ENCODE results near the gene ZNRD2. TPM values are rescaled to one million over a fixed set of nuclear protein-coding genes. Genes with fewer than 3 reads are reported as not detected.

The ZNRD2 gene
- total and polyA plus RNA-seq, 2 of the 8 experiments (the other 6 are each of a cell fraction or from before 2014, with no cell fraction given): 53.4 to 125 TPM

GRCh38 chr11:65524741-65525545 is 45.3 kb upstream of the ZNRD2 start, which contains the start of gene SCYL1:
SCYL1 (plus strand) TSS chr11:65525083; CDS start chr11:65525154, 71 bp downstream.
- peaks cover 0 to 13% of the 10 kb centered on the region in 2 experiments for H4K20me1 ChIP-seq (replicated peaks in 1 of 2; ENCODE audit: control insufficient read depth in 1 of 2, insufficient read depth in 2 of 2, low read length in 2 of 2)
- peak within 1 kb of the TSS; percentile 94 for H2AFZ ChIP-seq (ENCODE audit: low read length)
- TF ChIP-seq POLR2A (IDR thresholded peaks at IDR 0.05; ENCODE audit: control extremely low read depth in 1 of 2, low read depth in 2 of 2, low read length in 2 of 2) (peak in 1 of 2 experiments; percentile 53; a peak in 2 of 3 replicates), SIN3A (conservative IDR thresholded peaks at IDR 0.05 in 1 of 2, IDR thresholded peaks at IDR 0.05 in 1 of 2; ENCODE audit: low read depth in 1 of 2, low read length in 2 of 2) (0 out of 4 replicates have a peak, but pooled peaks of 1 of the 2 experiments have one; percentile 25), PHF8 (conservative IDR thresholded peaks at IDR 0.05; ENCODE audit: low read depth, low read length) (peak; percentile 99), ASH2L (IDR thresholded peaks at IDR 0.05; ENCODE audit: low read length) (peak; percentile 81), RBBP5 (IDR thresholded peaks at IDR 0.05; ENCODE audit: borderline replicate concordance, low read depth, low read length) (peak; percentile 37; the same call in 1 of the 2 replicates), ATF3 (IDR thresholded peaks at IDR 0.05; ENCODE audit: insufficient read depth, low read depth, low read length) (0 out of 2 replicates have a peak, but pooled peaks have one; percentile 28)
- TF ChIP-seq, protein P1, sequence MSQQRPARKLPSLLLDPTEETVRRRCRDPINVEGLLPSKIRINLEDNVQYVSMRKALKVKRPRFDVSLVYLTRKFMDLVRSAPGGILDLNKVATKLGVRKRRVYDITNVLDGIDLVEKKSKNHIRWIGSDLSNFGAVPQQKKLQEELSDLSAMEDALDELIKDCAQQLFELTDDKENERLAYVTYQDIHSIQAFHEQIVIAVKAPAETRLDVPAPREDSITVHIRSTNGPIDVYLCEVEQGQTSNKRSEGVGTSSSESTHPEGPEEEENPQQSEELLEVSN (IDR thresholded peaks at IDR 0.05): no peak; the same call in 1 of the 2 replicates
- TF ChIP-seq, protein P2, sequence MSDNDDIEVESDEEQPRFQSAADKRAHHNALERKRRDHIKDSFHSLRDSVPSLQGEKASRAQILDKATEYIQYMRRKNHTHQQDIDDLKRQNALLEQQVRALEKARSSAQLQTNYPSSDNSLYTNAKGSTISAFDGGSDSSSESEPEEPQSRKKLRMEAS (IDR thresholded peaks at IDR 0.05): peak; percentile 52

More at GRCh38 chr11:65524741-65525545, 45.3 kb upstream of the ZNRD2 start, which contains the start of gene SCYL1:
- H3K14ac ChIP-seq (ENCODE audit: insufficient read length): no peak within 1 kb of the TSS
- H2BK5ac ChIP-seq (ENCODE audit: low read depth, low read length): peak within 1 kb of the TSS; percentile 68; the same call in 1 of the 2 replicates
- peaks cover 0 to 5% (median 2%) of the 10 kb centered on the region in 4 experiments; a peak in 2 of 8 replicates for H3K36me3 ChIP-seq (ENCODE audit: control insufficient read depth in 2 of 4, insufficient read depth in 4 of 4, low read length in 3 of 4)
- peak within 1 kb of the TSS; percentile 62 for H3K18ac ChIP-seq (ENCODE audit: extremely low read depth, low read length)
- H3K4me1 ChIP-seq (replicated peaks in 1 of 4; ENCODE audit: control insufficient read depth in 3 of 4, insufficient read depth in 4 of 4, low read length in 3 of 4): peaks cover 0 to 14% (median 8%) of the 10 kb centered on the region in 4 experiments; a peak in 5 of 7 replicates
- DNase-seq (ENCODE audit: low read depth in 1 of 2, low spot score in 2 of 2) (peak in 1 of 2 experiments; percentile 88), FAIRE-seq (no peak)
- no peak within 1 kb of the TSS for H3K4ac ChIP-seq (replicated peaks; ENCODE audit: insufficient read length, low read depth, low read length)
- 0 out of 2 replicates have a peak within 1 kb of the TSS, but pooled peaks have one; percentile 43 for H2BK12ac ChIP-seq (ENCODE audit: low read depth, low read length)
- peaks cover 13% of the 10 kb centered on the region for H3K23me2 ChIP-seq (ENCODE audit: low read depth, low read length)
- POLR2A ChIA-PET (ENCODE audit: partially characterized antibody): interaction anchor here (0.8 to 7.7 kb wide), 16 partner anchors 9 to 191 kb away, joined by 3 to 87 read pairs (median 4); partner anchors contain the start of genes DPF2, MALAT1, NEAT1 and TIGD3
- H2AK5ac ChIP-seq (ENCODE audit: low read depth, low read length): peak within 1 kb of the TSS; percentile 54
- H3K9ac ChIP-seq (replicated peaks in 1 of 4; ENCODE audit: extremely low read depth in 1 of 4, low read depth in 3 of 4, low read length in 3 of 4): peak within 1 kb of the TSS; percentile 76 to 88 (median 81)
- H3K9me3 ChIP-seq (ENCODE audit: insufficient read depth in 2 of 2, low read depth in 1 of 2, low read length in 1 of 2): no peaks in the 10 kb centered on the region
- CTCF ChIA-PET (ENCODE audit: partially characterized antibody): interaction anchor here (0.6 to 2.9 kb wide), 9 partner anchors 14 to 363 kb away, joined by 3 to 12 read pairs (median 6); partner anchors contain the start of genes FAM89B, FIBP and ZNRD2
- H3K23ac ChIP-seq (ENCODE audit: insufficient read length): no peak within 1 kb of the TSS
- peak within 1 kb of the TSS; percentile 86; the same call in 1 of the 2 replicates for H2BK20ac ChIP-seq (ENCODE audit: low read length)
- peak within 1 kb of the TSS; percentile 60 to 98 (median 82) for H3K4me3 ChIP-seq (ENCODE audit: extremely low read depth in 1 of 4, insufficient read depth in 2 of 4, low read depth in 3 of 4, low read length in 4 of 4)
- peak within 1 kb of the TSS; percentile 85 to 99 for H3K4me2 ChIP-seq (ENCODE audit: insufficient read depth in 1 of 2, low read depth in 2 of 2, low read length in 2 of 2)
- peak within 1 kb of the TSS; percentile 26 for H4K5ac ChIP-seq (ENCODE audit: insufficient read length, low read depth, low read length)
- H4K8ac ChIP-seq (ENCODE audit: extremely low read depth, insufficient read depth, low read length): peak within 1 kb of the TSS; percentile 96
- H3K27ac ChIP-seq (ENCODE audit: low read depth, low read length): no peak within 1 kb of the TSS
- H3K79me1 ChIP-seq (ENCODE audit: low read depth, low read length): no peaks in the 10 kb centered on the region
- peaks cover 0 to 4% (median 0%) of the 10 kb centered on the region in 4 experiments; a peak in 2 of 7 replicates for H3K27me3 ChIP-seq (replicated peaks in 1 of 4; ENCODE audit: control insufficient read depth in 3 of 4, extremely low read depth in 1 of 4, insufficient read depth in 3 of 4, low read length in 3 of 4)
- H2BK15ac ChIP-seq (ENCODE audit: low read length): 0 out of 2 replicates have a peak within 1 kb of the TSS, but pooled peaks have one; percentile 72
- peaks cover 0 to 3% of the 10 kb centered on the region in 2 experiments; a peak in 1 of 4 replicates for H3K79me2 ChIP-seq (ENCODE audit: control insufficient read depth in 1 of 2, insufficient read depth in 2 of 2, low read length in 2 of 2)
- 2% methylated on average over 26 of the region's 82 CpGs; no CpG with 5 or more reads in 1 of the 2 experiments for WGBS, 2 experiments (ENCODE audit: extremely low coverage in 1 of 2, insufficient coverage in 1 of 2, insufficient read length in 1 of 2, insufficient replicate concordance in 2 of 2, low coverage in 1 of 2, low lambda C conversion rate in 2 of 2, missing lambda C conversion rate in 1 of 2)
- no peak within 1 kb of the TSS for H2BK120ac ChIP-seq (replicated peaks; ENCODE audit: low read depth, low read length)
- H4K91ac ChIP-seq (replicated peaks; ENCODE audit: insufficient read length, low read length): peak within 1 kb of the TSS; percentile 12
- H3K56ac ChIP-seq (replicated peaks; ENCODE audit: insufficient read length, low read depth, low read length): no peak within 1 kb of the TSS
